Transverse colon (tissue), 3 donors: Measurements from ENCODE around the gene WFIKKN2.

ENCODE experiments used
- CTCF ChIP-seq, 5 experiments: fragments of 200-600 bp in 3 of 5; fragments of 450-650 bp in 2 of 5; sonication (generic) in 3 of 5; IDR thresholded peaks; 1 replicate in 2 of 5; 2 replicates in 3 of 5; pipeline ENCODE4 v1.5.1; 2016 to 2017; ENCODE audit warnings: antibody characterized with exemption in 5 of 5, inconsistent platforms in 3 of 5, mild to moderate bottlenecking in 2 of 5, moderate library complexity in 1 of 5
- EP300 ChIP-seq: sonication (generic); formaldehyde crosslinking; IDR thresholded peaks from one replicate; pipeline ENCODE4 v1.6.1; 2017; ENCODE audit warnings: antibody characterized with exemption, low read depth
- POLR2A ChIP-seq: fragments of 450-650 bp; IDR thresholded peaks from one replicate; pipeline ENCODE4 v1.6.1; 2016; ENCODE audit warnings: antibody characterized with exemption, mild to moderate bottlenecking, moderate library complexity

GRCh38 chr17:50832267-50832863 lies 3.0 kb upstream of the WFIKKN2 start:
- no peak for TF ChIP-seq POLR2A
- no peak for TF ChIP-seq CTCF (IDR thresholded peaks at IDR 0.05)
- TF ChIP-seq EP300, result no peak
